Bronchial epithelial cell (primary cell): Measurements from ENCODE around the gene TUBB4B. TPM values are rescaled to one million over a fixed set of nuclear protein-coding genes. Genes with fewer than 3 reads are reported as not detected.

ENCODE experiments used
- DNase-seq: peaks from one replicate; pipeline ENCODE4 v3.0.0-alpha.2; 2010; ENCODE audit warnings: low read depth
- FAIRE-seq: peaks from 2 replicates; lab custom pipeline; 2011; peaks lifted over from hg19 to GRCh38; lab: Jason Lieb, UNC
- H3K27me3 ChIP-seq: 2 replicates; pipeline ENCODE4 v1.5.1; 2011; ENCODE audit warnings: low read length; ENCODE audit not compliant: control insufficient read depth, insufficient read depth
- H3K36me3 ChIP-seq: 2 replicates; pipeline ENCODE4 v1.5.1; 2011; ENCODE audit warnings: low read length; ENCODE audit not compliant: control insufficient read depth, insufficient read depth
- H3K4me3 ChIP-seq: 2 replicates; pipeline ENCODE4 v1.5.1; 2011; ENCODE audit warnings: mild to moderate bottlenecking, low read depth, low read length, control low read depth
- total RNA-seq: library from RNA; depleted of rRNA; stranded (reverse); fragments of >200 nt; gene quantifications from 2 replicates; pipeline ENCODE4 v1.2.1, GENCODE V29; 2014
- TF ChIP-seq, protein P1 (sequence below): IDR thresholded peaks from 2 replicates; pipeline ENCODE4 v1.5.1; 2011; ENCODE audit warnings: mild to moderate bottlenecking, moderate library complexity, low read length, control low read depth, inconsistent platforms; ENCODE audit not compliant: insufficient read depth, severe bottlenecking

TUBB4B gene
- total RNA-seq, 1 donor from 2014 or later, result 82.7 TPM

DNA sequence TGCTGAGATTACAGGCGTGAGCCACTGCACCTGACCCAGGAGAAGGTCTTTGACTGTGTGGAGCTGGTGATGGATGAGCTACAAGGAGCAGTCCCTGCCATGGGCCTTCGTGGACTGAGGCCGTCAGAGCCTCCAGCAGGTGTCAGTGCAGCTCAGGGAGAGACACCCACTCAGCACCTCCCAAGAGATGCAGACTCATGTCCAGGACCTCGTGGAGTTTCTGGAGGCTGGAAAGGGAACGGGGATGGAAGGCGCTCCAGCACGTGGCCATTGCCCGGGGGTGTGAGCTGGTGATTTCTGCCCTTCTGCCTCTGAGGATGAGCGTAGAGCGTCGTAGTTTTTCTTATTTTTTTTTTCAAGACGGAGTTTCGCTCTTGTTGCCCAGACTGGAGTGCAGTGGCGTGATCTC is 45.9 kb downstream of the TUBB4B start:
- TF ChIP-seq, protein P1, sequence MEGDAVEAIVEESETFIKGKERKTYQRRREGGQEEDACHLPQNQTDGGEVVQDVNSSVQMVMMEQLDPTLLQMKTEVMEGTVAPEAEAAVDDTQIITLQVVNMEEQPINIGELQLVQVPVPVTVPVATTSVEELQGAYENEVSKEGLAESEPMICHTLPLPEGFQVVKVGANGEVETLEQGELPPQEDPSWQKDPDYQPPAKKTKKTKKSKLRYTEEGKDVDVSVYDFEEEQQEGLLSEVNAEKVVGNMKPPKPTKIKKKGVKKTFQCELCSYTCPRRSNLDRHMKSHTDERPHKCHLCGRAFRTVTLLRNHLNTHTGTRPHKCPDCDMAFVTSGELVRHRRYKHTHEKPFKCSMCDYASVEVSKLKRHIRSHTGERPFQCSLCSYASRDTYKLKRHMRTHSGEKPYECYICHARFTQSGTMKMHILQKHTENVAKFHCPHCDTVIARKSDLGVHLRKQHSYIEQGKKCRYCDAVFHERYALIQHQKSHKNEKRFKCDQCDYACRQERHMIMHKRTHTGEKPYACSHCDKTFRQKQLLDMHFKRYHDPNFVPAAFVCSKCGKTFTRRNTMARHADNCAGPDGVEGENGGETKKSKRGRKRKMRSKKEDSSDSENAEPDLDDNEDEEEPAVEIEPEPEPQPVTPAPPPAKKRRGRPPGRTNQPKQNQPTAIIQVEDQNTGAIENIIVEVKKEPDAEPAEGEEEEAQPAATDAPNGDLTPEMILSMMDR, result peak; percentile 88
- Histone ChIP-seq H3K27me3 (no peaks in the 10 kb centered on the region), H3K36me3 (peaks cover 3% of the 10 kb centered on the region), H3K4me3 (no peak overlapping the region)
- FAIRE-seq, result no peak
- peak; percentile 65 for DNase-seq

DNA sequence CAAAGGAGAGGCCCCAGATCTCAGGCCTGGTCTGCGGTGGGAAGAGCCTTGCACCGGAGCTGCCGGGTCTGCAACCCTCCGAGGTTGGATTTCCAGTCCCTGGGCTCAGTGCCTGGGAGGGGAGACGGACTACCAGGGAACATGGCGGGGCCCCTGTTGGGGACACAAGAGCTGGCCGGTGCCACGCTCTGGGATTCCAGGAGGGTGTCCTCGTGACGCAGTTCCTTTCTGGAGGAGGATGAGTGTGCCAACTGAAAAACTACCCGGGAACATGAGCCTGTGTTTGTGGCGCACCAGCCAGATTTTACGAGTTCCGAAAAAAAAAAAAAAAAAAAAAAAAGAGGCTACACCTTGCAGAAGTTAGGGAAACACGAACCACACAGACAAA is 52.0 kb downstream of the TUBB4B start:
- FAIRE-seq, result no peak
- H3K4me3 ChIP-seq, result no peak overlapping the region
- no peaks in the 10 kb centered on the region for H3K27me3 ChIP-seq
- no peak for DNase-seq
- no peaks in the 10 kb centered on the region for H3K36me3 ChIP-seq
- TF ChIP-seq, protein P1, result no peak

Other genes starting within 250 kb of the TUBB4B start
- 10.0 and 11.5 TPM in 2 replicates for gene PAXX, start 248.9 kb upstream of the TUBB4B start, total RNA-seq
- gene CLIC3, start 244.7 kb upstream of the TUBB4B start, total RNA-seq, result 2.1 and 28.8 TPM in 2 replicates
- gene ABCA2, start 213.1 kb upstream of the TUBB4B start, total RNA-seq, result 5.5 and 9.9 TPM in 2 replicates
- gene FUT7, start 209.2 kb upstream of the TUBB4B start, total RNA-seq, result not detected in 2 replicates
- 5.5 and 10.5 TPM in 2 replicates for gene NPDC1, start 195.1 kb upstream of the TUBB4B start, total RNA-seq
- gene ENTPD2, start 187.2 kb upstream of the TUBB4B start, total RNA-seq, result 0.79 and 1.2 TPM in 2 replicates
- 0.26 and 1.2 TPM in 2 replicates for gene SAPCD2, start 170.7 kb upstream of the TUBB4B start, total RNA-seq
- 2.0 and 3.2 TPM in 2 replicates for gene UAP1L1, start 163.8 kb upstream of the TUBB4B start, total RNA-seq
- gene MAN1B1, start 154.3 kb upstream of the TUBB4B start, total RNA-seq, result 58.2 and 65.3 TPM in 2 replicates
- 45.1 and 66.6 TPM in 2 replicates for gene DPP7, start 126.6 kb upstream of the TUBB4B start, total RNA-seq
- gene GRIN1, start 102.1 kb upstream of the TUBB4B start, total RNA-seq, result 0.26 and 0.53 TPM in 2 replicates
- gene LRRC26, start 71.2 kb upstream of the TUBB4B start, total RNA-seq, result 0.26 and 2.0 TPM in 2 replicates
- gene TMEM210, start 69.2 kb upstream of the TUBB4B start, total RNA-seq, result not detected in 2 replicates
- gene ANAPC2, start 52.7 kb upstream of the TUBB4B start, total RNA-seq, result 20.5 and 23.2 TPM in 2 replicates
- gene SSNA1, start 52.6 kb upstream of the TUBB4B start, total RNA-seq, result 97.9 and 127 TPM in 2 replicates
- gene TPRN, start 40.5 kb upstream of the TUBB4B start, total RNA-seq, result 3.2 and 4.5 TPM in 2 replicates
- 38.0 and 39.2 TPM in 2 replicates for gene TMEM203, start 35.6 kb upstream of the TUBB4B start, total RNA-seq
- 2.6 and 3.6 TPM in 2 replicates for gene NDOR1, start 35.6 kb upstream of the TUBB4B start, total RNA-seq
- 0.38 TPM in 1 of 2 replicates, not detected in the other for gene RNF208, start 19.0 kb upstream of the TUBB4B start, total RNA-seq
- 3.9 and 23.2 TPM in 2 replicates for gene CYSRT1, start 16.1 kb upstream of the TUBB4B start, total RNA-seq
- gene RNF224, start 13.8 kb upstream of the TUBB4B start, total RNA-seq, result under 0.01 and 1.2 TPM in 2 replicates
- not detected in 2 replicates for gene SLC34A3, start 10.4 kb upstream of the TUBB4B start, total RNA-seq
- gene STPG3, start 10.0 kb downstream of the TUBB4B start, total RNA-seq, result not detected in 2 replicates
- 59.8 and 67.9 TPM in 2 replicates for gene NELFB, start 14.0 kb downstream of the TUBB4B start, total RNA-seq
- gene TOR4A, start 36.4 kb downstream of the TUBB4B start, total RNA-seq, result 18.7 and 25.0 TPM in 2 replicates
- 3.4 and 14.5 TPM in 2 replicates for gene NRARP, start 61.0 kb downstream of the TUBB4B start, total RNA-seq
- 10.8 and 12.2 TPM in 2 replicates for gene EXD3, start 181.9 kb downstream of the TUBB4B start, total RNA-seq
- gene NOXA1, start 182.1 kb downstream of the TUBB4B start, total RNA-seq, result 0.53 and 2.3 TPM in 2 replicates
- not detected in 2 replicates for gene ENTPD8, start 200.1 kb downstream of the TUBB4B start, total RNA-seq
- gene NSMF, start 218.0 kb downstream of the TUBB4B start, total RNA-seq, result 15.1 and 17.9 TPM in 2 replicates